Hematopoietic multipotent progenitor cell treated with erythropoietin and hydrocortisone succinate and interleukin-3 and kit ligand, for 8 days (in vitro differentiated cells): ENCODE data around the gene NRP2.

Experiments
- DNase-seq: peaks from one replicate; pipeline ENCODE4 v3.0.0-alpha.2; 2015

The NRP2 gene

GRCh38 chr2:205713086-205713485 lies 30.8 kb downstream of the NRP2 start:
- DNase-seq: no peak

GRCh38 chr2:205714058-205714776 lies 31.9 kb downstream of the NRP2 start:
- no peak for DNase-seq

DNA sequence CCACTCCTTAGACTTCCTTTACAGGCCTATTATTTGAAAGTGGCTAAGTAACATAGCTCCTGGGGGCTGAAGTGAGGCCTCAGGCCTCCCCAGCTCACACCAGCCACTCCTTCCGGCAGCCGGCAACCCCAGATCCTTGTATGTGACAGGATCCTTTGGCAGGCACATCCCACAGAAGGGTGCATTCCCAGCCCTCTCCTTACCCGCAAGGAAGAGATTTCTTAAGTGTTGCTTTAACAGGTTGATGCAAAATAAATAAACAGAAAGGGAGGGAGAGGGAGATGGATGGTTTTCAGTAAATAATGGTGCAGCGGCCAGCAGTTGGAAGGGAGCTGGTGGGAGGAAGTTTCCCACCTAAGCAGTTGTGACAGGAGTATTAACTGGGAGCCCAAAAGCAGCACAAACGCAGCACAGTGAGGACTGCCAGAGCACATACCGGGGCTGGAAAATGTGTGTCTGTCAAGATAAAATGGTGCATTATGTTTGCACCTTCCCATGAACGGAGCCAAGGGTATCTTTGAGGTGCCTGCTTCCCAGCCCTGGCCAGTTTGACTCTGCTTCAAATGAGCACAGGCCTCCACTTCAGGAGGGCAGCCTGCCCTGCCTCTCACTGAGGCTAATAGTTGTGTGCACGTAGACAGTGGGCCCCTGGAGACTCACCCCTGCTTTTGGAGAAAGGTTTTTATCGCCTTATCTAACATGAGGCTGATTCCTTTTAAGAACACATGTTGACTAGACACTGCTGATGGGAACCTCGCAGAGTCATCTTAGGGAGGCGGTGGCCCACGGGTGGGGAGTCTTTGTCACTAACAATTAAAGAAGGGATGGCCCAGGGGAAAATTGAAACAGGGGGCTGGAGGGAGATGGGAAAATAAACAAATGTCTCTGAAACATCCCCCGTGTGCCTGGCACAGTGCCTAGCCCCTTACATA lies 32.8 kb downstream of the NRP2 start:
- peak; percentile 61 for DNase-seq

- DNase-seq: peak; percentile 87
Observed at GRCh38 chr2:205715831-205716525, 33.7 kb downstream of the NRP2 start.

DNA sequence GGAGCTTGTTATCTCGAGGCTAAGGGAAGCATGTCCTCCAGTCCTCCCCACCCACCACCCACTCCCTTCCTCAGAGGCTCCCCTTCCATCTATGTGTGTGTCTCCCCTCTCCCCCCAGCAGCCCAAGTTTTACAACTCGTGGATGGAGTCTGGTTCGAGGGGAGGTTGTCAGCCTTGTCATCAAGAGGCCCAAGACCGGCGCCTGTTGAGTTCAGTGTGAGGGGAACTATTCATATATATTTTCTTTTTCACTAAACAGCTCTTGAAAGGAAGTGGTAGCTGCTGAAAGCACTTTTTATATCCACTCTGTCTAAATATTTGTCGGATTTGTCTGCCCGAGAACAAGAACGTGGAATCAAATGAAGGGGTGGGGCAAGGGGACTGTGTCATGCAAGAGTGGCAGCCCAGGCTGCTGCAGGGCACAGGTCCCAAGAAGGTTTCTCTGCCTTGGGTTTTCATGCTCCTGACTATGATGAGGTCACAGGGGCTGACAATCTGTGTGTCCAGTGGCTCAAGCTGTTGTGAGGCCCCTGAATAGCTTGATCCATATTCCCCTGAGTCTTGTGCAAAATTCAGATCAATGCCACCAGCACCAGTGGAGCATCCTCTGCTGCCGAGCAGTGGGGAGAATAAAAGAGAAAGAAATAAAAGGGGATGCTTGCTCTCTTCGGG lies 35.0 kb downstream of the NRP2 start:
- DNase-seq: no peak

- DNase-seq: no peak
Observed at GRCh38 chr2:205717999-205718398, 35.7 kb downstream of the NRP2 start.

DNA sequence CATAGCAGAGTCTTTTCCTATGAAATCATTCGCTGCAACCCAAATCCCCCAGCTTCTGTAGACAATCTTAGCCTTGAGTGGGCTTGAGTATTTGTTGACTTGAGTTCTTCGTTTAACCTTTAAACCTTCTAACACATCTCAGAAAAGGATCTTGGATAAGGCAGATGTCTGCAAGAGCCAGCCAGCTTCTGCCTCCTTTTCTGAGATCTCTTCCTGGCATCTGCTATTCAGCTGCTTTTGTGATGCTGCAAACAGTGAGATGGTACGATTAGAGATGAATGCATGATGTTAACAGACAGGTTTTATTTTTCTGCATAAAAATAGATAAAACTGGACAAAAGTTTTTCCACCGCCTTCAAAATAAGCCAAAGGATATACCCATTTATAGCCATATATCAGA lies 37.5 kb downstream of the NRP2 start:
- no peak for DNase-seq

- DNase-seq: no peak
Observed at GRCh38 chr2:205720451-205720902, 38.2 kb downstream of the NRP2 start.

- DNase-seq: peak; percentile 33
Observed at GRCh38 chr2:205721057-205721449, 38.8 kb downstream of the NRP2 start.

DNA sequence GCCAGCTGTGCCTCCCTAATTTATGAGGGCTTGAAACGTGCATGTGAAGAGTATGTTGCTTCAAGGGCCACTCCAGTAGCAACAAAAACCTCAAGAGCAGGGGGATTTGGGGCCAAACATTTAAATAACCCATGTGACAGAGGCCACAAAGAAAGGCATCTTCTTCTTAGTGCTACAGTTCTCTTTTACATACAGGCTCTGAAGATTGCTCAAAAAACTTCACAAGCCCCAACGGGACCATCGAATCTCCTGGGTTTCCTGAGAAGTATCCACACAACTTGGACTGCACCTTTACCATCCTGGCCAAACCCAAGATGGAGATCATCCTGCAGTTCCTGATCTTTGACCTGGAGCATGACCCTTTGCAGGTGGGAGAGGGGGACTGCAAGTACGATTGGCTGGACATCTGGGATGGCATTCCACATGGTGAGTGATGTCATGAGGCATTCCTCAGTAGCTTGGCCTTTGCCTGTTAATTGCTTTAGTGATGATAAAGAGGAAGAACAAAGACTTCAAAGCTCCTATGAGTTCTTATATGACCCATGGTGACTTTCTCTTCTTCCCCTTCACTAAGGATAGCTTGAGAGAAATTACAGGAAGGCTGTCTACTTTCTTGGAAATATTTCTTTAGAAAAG lies 40.1 kb downstream of the NRP2 start:
- DNase-seq: no peak

GRCh38 chr2:205723179-205723578 lies 40.9 kb downstream of the NRP2 start:
- no peak for DNase-seq

GRCh38 chr2:205725059-205725458 lies 42.8 kb downstream of the NRP2 start:
- no peak for DNase-seq

DNA sequence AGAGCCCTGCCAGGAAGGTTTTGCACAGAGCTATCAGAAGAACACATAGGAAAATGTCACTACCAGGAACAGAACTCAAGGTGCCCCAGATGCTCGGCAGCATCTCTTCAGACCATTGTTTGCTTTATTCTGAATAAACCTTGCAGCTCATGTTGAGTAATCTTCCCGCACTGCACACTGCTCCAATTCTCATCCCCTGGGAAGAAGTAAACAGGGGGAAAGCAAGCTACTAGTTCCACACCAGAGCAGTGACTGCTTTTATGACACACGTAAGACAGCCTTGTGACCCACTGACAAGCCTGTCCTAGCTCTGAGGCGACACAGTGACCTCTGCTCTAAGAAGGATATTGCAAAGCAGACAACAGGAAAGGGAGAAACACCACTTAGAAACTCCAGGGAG lies 44.2 kb downstream of the NRP2 start:
- no peak for DNase-seq

- no peak for DNase-seq
Observed at GRCh38 chr2:205727174-205727573, 44.9 kb downstream of the NRP2 start.

DNA sequence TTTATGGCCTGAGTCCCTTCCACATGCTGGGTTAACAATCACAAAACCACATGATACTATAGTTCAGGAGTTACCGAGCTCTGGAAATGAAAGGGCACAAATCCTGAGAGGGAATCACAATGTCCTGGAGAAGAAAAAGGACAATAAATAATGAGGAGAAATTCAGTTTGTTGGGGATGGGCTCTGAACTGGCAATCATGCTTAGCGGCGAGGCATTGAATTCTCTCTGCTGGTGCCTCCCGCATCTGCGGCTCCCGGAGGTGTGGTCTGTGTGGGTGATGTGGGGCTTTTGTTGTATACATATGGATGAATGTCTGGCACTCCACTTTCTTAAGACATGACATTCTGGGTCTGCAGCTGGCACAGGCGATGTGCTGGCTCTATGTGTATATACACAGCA lies 46.1 kb downstream of the NRP2 start:
- no peak for DNase-seq

DNA sequence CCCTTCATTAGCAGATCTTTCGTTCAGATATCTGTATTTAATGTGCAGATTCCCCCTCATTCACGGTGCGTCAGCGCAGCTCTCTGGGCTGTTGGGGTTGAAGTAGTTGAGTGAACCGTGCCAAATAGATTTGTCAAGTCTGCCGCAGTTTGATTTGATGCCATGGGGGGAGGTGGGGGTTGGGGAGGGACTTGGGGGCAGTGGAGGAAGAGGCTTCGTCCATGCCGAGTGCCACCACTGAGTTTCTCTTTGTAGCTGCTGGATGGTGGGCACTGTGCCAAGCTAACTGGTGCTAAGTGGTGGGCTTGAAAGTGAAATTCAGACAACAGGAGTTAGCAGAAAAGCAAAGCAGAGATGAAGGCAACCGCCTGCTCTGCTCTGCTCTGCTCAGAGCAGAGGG lies 47.9 kb downstream of the NRP2 start:
- no peak for DNase-seq

- DNase-seq: no peak
Observed at GRCh38 chr2:205730701-205731582, 48.6 kb downstream of the NRP2 start.

GRCh38 chr2:205731583-205731981 lies 49.3 kb downstream of the NRP2 start:
- DNase-seq: no peak

- DNase-seq: no peak
Observed at GRCh38 chr2:205732314-205732713, 50.0 kb downstream of the NRP2 start.

DNA sequence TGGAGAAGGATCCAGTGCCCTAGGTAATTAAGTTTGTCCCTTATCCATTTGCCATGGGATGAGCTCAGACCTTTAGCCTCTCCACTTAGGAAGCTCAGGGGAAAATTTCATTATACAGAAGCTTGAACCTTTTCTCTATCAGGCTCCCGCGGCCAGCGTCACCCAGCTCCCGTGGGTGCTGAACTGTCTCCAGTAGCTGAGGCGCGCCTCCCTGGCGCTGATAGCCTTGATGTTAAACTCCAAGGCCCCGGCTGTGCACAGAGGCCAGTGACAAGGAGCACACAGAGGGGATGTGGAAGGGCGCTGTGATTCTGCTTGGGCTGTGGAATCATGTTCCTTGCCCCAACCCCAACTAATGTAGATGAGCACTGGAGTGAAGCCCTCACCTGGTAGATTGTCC lies 50.8 kb downstream of the NRP2 start:
- no peak for DNase-seq

- no peak for DNase-seq
Observed at GRCh38 chr2:205733648-205734047, 51.3 kb downstream of the NRP2 start.
